ENCODE measurements around the gene PCCA.

- TF ChIP-seq CTCF (IDR thresholded peaks at IDR 0.05) = peak; percentile 34 to 53 (median 50)
- TF ChIP-seq POLR2AphosphoS5 (IDR thresholded peaks at IDR 0.05) = no peak
These were observed 146.5 kb downstream of the PCCA start for GRCh38 chr13:100235311-100235901.

Data from esophagus muscularis mucosa (tissue), 3 donors.